ENCODE results near the gene CHIA.

DNA sequence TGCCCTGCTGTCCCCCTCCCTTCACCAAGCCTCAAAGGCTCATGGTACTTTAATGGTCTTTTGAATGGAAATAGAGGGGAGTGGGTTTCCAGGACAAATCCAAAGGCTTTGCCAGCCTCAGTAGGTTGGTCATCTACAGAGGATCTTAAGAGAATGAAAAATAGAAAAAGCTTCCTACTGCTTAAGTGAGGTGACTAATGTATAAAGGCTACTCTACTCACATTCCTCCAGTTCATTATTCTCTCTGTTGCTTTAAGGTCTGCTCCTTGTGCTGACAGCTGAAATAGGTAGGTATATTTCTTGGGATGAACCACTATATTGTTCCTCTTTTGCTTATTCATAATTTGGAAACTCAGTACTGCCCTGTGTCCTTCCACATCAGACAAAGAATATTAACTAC lies 10.4 kb upstream of the CHIA start:
- no peak for TF ChIP-seq EZH2 (IDR thresholded peaks at IDR 0.05; ENCODE audit: borderline replicate concordance, low read length)
- no peak for TF ChIP-seq CTCF (IDR thresholded peaks at IDR 0.05; ENCODE audit: low read length)
